Measurements from ENCODE around the gene ST6GAL1. TPM values are rescaled to one million over a fixed set of nuclear protein-coding genes. Genes with fewer than 3 reads are reported as not detected.

The ST6GAL1 gene
- total RNA-seq, 4 donors from 2014 or later = 32.6 to 107 (median 57.1) TPM

DNA sequence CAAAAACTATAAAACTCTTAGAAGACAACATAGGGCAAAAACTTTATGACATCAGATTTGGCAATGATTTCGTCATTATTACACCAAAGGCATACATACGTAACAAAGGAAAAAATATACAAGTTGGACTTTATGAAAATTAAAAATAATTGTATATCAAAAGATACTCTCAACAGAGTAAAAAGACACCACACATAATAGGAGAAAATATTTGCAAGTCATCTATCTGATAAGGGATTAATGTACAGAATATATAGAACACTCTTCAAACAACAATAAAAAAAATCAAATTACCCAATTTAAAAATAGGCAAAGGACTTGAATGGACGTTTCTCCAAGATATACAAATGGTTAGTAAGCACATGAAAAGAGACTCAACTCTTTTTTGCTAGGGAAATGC, 131.4 kb downstream of the ST6GAL1 start:
- TF ChIP-seq, protein P1, sequence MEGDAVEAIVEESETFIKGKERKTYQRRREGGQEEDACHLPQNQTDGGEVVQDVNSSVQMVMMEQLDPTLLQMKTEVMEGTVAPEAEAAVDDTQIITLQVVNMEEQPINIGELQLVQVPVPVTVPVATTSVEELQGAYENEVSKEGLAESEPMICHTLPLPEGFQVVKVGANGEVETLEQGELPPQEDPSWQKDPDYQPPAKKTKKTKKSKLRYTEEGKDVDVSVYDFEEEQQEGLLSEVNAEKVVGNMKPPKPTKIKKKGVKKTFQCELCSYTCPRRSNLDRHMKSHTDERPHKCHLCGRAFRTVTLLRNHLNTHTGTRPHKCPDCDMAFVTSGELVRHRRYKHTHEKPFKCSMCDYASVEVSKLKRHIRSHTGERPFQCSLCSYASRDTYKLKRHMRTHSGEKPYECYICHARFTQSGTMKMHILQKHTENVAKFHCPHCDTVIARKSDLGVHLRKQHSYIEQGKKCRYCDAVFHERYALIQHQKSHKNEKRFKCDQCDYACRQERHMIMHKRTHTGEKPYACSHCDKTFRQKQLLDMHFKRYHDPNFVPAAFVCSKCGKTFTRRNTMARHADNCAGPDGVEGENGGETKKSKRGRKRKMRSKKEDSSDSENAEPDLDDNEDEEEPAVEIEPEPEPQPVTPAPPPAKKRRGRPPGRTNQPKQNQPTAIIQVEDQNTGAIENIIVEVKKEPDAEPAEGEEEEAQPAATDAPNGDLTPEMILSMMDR (IDR thresholded peaks at IDR 0.05) = no peak
- no peak for TF ChIP-seq POLR2A (IDR thresholded peaks at IDR 0.05)
- Histone ChIP-seq H3K36me3 (no peaks in the 10 kb centered on the region), H3K9me3 (no peaks in the 10 kb centered on the region), H3K4me1 (no peaks in the 10 kb centered on the region), H3K27me3 (no peaks in the 10 kb centered on the region), H3K4me3 (no peak overlapping the region), H3K27ac (no peak overlapping the region)
- intact Hi-C loops (cut with DNase I; ENCODE audit: low total_unique reads) = no loop called here
- no peak for DNase-seq

DNA sequence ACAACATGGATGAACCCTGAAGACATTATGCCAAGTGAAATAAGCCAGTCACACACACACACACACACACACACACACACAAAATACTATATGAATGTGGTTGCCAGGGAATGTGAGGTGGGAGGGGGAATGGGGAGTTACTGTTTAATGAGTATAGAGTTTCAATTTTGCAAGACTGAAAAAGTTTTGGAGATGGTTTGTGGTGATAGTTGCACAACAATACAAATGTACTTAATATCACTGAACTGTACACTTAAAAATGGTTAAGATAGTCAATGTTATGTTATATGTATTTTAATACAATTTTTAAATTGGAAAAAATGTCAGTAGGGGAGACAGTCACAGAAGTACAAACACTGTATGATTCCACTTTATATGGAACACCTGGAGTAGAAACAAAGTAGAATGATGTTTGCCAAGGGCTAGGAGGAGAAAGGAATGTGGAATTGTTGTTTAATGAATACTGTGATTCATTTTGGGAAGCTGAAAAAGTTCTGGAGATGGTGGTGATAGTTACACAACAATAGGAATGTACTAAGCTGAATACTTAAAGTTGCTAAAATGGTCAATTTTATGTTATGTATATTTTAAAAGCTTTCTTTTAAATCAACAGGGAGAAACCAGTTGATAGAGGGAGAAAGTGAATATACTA, 132.3 kb downstream of the ST6GAL1 start:
- H3K4me3 ChIP-seq = no peak overlapping the region
- DNase-seq = no peak
- no peaks in the 10 kb centered on the region for H3K36me3 ChIP-seq
- no peaks in the 10 kb centered on the region for H3K4me1 ChIP-seq
- no peaks in the 10 kb centered on the region for H3K9me3 ChIP-seq
- TF ChIP-seq, protein P1 (IDR thresholded peaks at IDR 0.05) = no peak
- no peak for TF ChIP-seq POLR2A (IDR thresholded peaks at IDR 0.05)
- no peak overlapping the region for H3K27ac ChIP-seq
- no peaks in the 10 kb centered on the region for H3K27me3 ChIP-seq
- intact Hi-C loops (cut with DNase I; ENCODE audit: low total_unique reads) = no loop called here

- Histone ChIP-seq H3K9me3 (no peaks in the 10 kb centered on the region), H3K36me3 (no peaks in the 10 kb centered on the region), H3K27ac (no peak overlapping the region), H3K4me1 (no peaks in the 10 kb centered on the region), H3K27me3 (no peaks in the 10 kb centered on the region), H3K4me3 (no peak overlapping the region)
- TF ChIP-seq, protein P1 (IDR thresholded peaks at IDR 0.05) = no peak
- no peak for TF ChIP-seq POLR2A (IDR thresholded peaks at IDR 0.05)
- DNase-seq = no peak
- intact Hi-C loops (cut with DNase I; ENCODE audit: low total_unique reads) = no loop called here
Measured at GRCh38 chr3:187063286-187064121, 133.2 kb downstream of the ST6GAL1 start.

DNA sequence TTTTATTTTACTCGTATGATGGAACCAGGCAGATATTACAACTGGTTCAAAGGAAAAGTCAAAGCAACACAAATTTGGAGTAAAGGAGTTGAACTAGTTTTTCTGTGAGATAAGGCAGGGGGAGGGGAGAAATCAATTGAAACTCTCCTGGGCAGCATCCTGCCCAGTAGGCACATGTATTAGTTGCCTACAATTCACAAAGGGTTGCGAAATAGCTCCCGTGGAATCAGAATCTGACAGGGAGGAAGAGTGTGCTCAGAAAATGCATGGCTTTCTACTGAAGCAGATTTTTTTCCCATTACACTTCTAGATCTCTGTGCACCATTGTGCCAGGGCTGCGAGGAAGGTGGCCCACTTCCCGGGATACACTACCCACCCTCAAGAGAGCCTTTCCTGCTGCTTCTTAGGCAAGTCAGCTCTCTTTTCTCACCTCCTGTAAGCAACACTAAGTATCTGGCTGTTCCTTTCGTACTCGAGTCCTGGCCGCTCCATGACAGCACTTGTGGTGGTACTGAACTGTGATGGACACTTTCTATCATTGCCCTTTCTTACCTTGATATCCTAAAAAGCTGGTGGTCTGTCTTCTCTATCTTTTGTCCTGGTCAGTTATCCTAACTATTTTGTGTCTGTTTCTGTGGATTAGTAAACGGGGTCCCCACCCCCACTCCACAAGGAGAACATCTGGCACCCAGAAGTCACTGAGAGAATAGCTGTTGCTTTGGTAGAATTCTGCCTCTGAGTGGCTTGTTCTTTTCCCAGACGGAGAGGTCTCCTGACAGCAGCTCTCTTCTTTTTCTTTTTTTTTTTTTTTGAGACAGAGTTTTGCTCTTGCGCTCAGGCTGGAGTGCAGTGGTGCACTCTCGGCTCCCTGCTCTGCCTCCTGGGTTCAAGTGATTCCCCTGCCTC, 134.1 kb downstream of the ST6GAL1 start:
- intact Hi-C loops (cut with DNase I; ENCODE audit: low total_unique reads) = no loop called here
- TF ChIP-seq, protein P1 (IDR thresholded peaks at IDR 0.05) = no peak
- TF ChIP-seq POLR2A (IDR thresholded peaks at IDR 0.05) = no peak
- Histone ChIP-seq H3K27me3 (no peaks in the 10 kb centered on the region), H3K4me1 (no peaks in the 10 kb centered on the region), H3K36me3 (no peaks in the 10 kb centered on the region), H3K9me3 (no peaks in the 10 kb centered on the region), H3K4me3 (no peak overlapping the region), H3K27ac (no peak overlapping the region)
- DNase-seq = no peak

Data from uterus (tissue), 4 donors.